Measurements from ENCODE around the gene FGF1. TPM values are rescaled to one million over a fixed set of nuclear protein-coding genes. Genes with fewer than 3 reads are reported as not detected.

FGF1 gene
- total RNA-seq, 1 donor from 2014 or later = 23.5 TPM

DNA sequence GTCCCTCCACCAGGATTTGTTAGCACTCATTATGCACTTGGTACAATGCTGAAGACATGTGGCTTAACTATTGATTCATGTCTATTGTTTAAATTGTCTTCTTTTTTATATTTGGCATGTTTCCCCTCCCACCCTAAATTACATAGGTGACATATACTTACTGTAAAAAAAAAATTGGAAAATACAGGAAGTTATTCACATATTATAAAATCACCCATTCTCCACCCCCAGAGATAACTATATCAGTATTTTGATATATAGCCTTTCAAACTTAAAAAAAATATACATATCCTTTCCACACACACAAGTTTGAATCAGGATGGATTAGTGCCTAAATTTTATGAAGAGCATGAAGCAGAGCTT, 87.6 kb downstream of the FGF1 start:
- Histone ChIP-seq H3K27ac (no peak overlapping the region), H3K36me3 (peaks cover 0 to 5% of the 10 kb centered on the region in 2 donors), H3K27me3 (no peaks in the 10 kb centered on the region), H3K4me3 (no peak overlapping the region), H3K4me1 (peaks cover 0 to 13% of the 10 kb centered on the region in 2 donors), H3K9me3 (no peaks in the 10 kb centered on the region)
- DNase-seq (ENCODE audit: low spot score in 2 of 2) = no peak
- TF ChIP-seq, protein P1, sequence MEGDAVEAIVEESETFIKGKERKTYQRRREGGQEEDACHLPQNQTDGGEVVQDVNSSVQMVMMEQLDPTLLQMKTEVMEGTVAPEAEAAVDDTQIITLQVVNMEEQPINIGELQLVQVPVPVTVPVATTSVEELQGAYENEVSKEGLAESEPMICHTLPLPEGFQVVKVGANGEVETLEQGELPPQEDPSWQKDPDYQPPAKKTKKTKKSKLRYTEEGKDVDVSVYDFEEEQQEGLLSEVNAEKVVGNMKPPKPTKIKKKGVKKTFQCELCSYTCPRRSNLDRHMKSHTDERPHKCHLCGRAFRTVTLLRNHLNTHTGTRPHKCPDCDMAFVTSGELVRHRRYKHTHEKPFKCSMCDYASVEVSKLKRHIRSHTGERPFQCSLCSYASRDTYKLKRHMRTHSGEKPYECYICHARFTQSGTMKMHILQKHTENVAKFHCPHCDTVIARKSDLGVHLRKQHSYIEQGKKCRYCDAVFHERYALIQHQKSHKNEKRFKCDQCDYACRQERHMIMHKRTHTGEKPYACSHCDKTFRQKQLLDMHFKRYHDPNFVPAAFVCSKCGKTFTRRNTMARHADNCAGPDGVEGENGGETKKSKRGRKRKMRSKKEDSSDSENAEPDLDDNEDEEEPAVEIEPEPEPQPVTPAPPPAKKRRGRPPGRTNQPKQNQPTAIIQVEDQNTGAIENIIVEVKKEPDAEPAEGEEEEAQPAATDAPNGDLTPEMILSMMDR (IDR thresholded peaks at IDR 0.05) = no peak
- intact Hi-C loops (cut with DNase I) = no loop called here

DNA sequence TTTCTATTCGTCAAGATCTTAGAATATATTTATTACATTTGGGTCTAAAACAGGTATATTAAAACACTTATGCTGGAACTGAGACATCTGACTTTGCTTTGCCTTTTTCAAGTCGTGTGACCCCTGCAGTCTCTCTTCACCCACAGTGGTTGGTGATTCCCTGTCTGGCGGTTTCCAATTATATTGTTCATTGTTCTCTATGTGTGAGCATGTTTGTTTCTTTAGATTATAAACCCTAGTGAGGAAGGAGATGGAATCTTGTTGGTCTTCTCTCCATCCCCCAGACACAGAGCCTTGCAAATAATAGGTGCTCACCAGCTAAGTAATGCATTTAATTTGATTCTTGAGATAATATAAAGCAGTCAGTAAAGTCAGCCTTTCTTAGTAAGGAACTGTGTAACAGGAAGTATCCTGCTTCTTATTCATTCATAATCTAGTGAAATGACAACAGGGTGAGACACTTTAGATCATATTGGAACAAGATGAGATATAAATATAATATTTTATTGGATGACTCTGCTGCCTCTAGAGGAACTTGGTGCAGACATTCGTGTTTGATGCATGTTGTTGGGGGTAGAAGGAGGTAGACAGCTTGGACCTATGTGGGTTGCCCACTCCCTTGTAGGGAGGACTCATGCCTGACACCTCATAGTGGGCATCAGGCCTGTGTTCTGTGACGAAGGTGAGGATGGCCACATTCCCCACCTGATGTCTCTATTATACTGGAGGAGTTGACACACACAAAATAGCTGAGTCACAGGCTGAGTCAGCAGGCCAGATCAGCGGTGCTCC, 88.1 kb downstream of the FGF1 start:
- H3K27ac ChIP-seq = no peak overlapping the region
- H3K27me3 ChIP-seq = no peaks in the 10 kb centered on the region
- H3K4me3 ChIP-seq = no peak overlapping the region
- H3K36me3 ChIP-seq = peaks cover 0 to 5% of the 10 kb centered on the region in 2 donors
- intact Hi-C loops (cut with DNase I) = no loop called here
- TF ChIP-seq, protein P1 (IDR thresholded peaks at IDR 0.05) = no peak
- DNase-seq (ENCODE audit: low spot score in 2 of 2) = no peak
- peaks cover 0 to 13% of the 10 kb centered on the region in 2 donors for H3K4me1 ChIP-seq
- H3K9me3 ChIP-seq = no peaks in the 10 kb centered on the region

DNA sequence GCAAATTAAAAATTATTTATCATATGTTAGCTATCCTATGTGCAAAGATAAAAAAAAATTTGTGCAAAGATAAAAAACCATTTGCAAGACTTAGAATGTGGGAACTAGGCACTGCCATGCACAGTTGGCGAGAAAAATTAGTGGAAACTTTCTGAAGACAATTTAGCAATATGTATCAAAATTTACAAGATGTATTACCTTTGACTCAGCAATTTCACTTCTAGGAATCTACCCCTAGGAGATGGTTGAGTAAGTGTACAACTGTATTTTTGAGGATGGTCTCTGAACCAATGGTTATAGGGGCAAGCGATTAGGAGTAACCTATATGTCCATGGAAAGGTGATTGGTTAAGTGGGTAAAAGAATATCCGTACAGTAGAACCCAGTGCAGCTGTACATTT, 88.9 kb downstream of the FGF1 start:
- Histone ChIP-seq H3K4me1 (peaks cover 0 to 13% of the 10 kb centered on the region in 2 donors), H3K36me3 (peaks cover 0 to 5% of the 10 kb centered on the region in 2 donors), H3K9me3 (no peaks in the 10 kb centered on the region), H3K27ac (no peak overlapping the region), H3K27me3 (no peaks in the 10 kb centered on the region), H3K4me3 (no peak overlapping the region)
- TF ChIP-seq, protein P1 (IDR thresholded peaks at IDR 0.05) = no peak
- no peak for DNase-seq (ENCODE audit: low spot score in 2 of 2)
- intact Hi-C loops (cut with DNase I) = no loop called here

DNA sequence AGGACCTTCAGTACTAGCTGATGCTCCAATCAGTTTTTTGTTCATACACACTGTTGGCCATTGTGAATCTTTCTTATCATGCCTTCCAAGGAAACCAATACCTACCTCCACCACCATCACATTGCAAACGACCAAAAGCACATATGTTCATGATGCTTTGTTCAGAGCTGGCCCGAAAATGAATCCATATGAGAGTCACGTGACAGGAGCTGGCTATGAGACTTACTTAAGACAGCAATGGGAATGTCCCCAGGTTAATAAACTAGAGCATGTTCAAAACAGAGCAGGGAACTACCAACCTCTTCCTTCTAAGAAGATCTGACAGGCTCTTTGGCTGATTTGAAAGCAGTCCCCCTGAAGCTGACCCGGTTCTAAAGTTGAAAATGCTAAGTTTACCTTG, 93.5 kb downstream of the FGF1 start:
- intact Hi-C loops (cut with DNase I) = no loop called here
- no peaks in the 10 kb centered on the region for H3K27me3 ChIP-seq
- peaks cover 0 to 5% of the 10 kb centered on the region in 2 donors for H3K36me3 ChIP-seq
- no peak overlapping the region for H3K27ac ChIP-seq
- no peak for DNase-seq (ENCODE audit: low spot score in 2 of 2)
- no peak overlapping the region for H3K4me3 ChIP-seq
- no peaks in the 10 kb centered on the region for H3K4me1 ChIP-seq
- no peaks in the 10 kb centered on the region for H3K9me3 ChIP-seq
- TF ChIP-seq, protein P1 (IDR thresholded peaks at IDR 0.05) = no peak

DNA sequence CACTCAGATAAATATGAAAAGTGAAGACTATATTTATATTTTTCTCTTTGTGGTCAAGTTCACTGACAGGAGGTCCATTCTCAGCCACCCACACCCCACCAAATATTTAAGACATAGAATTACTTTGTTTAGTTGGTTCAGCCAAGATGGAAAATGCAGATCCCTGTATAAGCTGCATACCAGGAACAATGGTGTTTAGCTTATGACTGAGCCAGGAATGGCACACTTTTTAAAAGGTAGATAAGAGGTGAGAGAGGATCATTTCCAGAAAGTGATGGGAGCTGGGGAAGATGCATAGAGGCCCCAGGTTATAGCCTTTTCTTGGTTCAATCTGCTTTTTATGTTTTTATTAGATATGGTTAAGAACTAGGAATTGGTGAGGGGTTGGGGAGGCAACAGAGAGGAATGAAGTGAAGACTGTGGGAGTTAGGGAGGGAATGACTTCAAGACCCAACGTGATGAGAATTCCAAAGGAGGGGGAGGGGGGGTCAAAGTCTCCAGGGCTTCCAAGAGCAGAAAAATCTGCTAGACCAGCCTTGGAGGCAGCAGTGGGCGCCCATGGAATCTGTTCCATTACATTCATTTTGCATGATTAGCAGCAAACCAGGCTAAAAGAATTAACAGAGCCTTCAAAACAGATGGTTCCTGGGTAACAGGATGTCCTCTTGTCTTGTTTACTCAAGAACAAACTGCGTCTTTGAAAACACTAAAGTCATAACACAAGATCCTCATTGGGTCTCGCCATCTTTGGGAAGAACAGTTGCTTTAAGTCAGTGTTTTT, 95.2 kb downstream of the FGF1 start:
- Histone ChIP-seq H3K9me3 (no peaks in the 10 kb centered on the region), H3K27ac (no peak overlapping the region), H3K4me3 (no peak overlapping the region), H3K4me1 (no peaks in the 10 kb centered on the region), H3K36me3 (peaks cover 0 to 5% of the 10 kb centered on the region in 2 donors), H3K27me3 (no peaks in the 10 kb centered on the region)
- DNase-seq (ENCODE audit: low spot score in 2 of 2) = no peak
- intact Hi-C loops (cut with DNase I) = no loop called here
- TF ChIP-seq, protein P1 (IDR thresholded peaks at IDR 0.05) = no peak

Data from ascending aorta (tissue), 2 donors.